HG03066 (cell line): ENCODE data around the gene RANBP1.
"Not testable (repeated sequence)": the region's sequence is repeated elsewhere in the genome, so short reads cannot be mapped to it uniquely, and the experiment has no call there.

Experiments used
- ATAC-seq: cut with Tn5 transposase; IDR thresholded peaks from one replicate; pipeline ENCODE4 v1.9.1; 2021; ENCODE audit warnings: low read depth; ENCODE audit not compliant: unreplicated experiment

The RANBP1 gene

GRCh38 chr22:20147237-20147988 lies 31.5 kb downstream of the RANBP1 start:
- no peak for ATAC-seq

- ATAC-seq = no peak
Measured at GRCh38 chr22:20148414-20148813, 32.5 kb downstream of the RANBP1 start.

DNA sequence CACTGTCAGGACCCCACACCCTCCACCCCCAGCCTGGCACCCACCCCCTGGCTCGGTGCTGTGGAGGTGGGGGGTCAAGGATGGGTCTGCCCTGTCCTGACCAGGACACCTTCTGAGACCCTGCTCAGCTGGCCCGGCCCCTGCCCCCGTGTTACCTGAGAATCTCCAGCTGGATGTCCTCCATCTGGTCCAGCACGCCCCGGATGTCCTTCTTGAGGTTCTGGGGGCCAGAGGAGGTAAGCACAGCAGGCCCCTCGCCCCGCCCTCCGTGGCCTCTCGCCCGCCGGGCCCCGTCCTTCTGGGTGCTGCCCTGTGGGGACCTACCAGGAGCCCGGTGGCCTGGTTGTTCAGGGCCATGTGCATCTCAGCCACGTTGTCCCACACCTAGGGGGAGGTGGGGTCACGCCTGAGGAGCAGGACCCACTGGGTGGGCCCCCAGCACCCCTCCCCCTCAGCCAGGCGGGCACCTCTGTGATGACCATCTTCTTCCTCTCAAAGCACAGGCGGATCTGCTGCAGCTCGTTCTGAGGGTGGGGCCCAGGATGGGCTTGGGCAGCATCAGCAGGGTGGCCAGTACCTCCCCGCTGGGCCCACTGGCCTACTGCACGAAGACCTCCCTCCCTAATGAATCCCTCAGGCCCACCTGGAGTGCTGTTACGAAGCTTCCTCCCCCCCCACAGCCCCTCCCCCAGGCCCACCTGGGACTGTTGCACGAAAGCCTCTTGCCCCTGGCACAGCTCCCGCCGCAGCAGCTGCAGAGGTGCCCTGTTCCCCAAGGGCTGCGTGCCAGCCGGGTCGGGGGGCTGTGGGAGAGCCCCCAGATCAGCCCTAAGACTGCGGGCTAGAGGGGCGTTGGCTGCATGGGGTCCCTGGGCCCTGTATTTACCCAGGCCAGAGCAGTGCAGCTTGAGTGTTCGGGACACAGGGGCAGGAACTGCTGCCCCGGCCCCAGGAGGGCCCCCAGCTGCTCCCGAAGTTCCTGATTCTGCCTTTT lies 33.6 kb downstream of the RANBP1 start:
- no peak for ATAC-seq

DNA sequence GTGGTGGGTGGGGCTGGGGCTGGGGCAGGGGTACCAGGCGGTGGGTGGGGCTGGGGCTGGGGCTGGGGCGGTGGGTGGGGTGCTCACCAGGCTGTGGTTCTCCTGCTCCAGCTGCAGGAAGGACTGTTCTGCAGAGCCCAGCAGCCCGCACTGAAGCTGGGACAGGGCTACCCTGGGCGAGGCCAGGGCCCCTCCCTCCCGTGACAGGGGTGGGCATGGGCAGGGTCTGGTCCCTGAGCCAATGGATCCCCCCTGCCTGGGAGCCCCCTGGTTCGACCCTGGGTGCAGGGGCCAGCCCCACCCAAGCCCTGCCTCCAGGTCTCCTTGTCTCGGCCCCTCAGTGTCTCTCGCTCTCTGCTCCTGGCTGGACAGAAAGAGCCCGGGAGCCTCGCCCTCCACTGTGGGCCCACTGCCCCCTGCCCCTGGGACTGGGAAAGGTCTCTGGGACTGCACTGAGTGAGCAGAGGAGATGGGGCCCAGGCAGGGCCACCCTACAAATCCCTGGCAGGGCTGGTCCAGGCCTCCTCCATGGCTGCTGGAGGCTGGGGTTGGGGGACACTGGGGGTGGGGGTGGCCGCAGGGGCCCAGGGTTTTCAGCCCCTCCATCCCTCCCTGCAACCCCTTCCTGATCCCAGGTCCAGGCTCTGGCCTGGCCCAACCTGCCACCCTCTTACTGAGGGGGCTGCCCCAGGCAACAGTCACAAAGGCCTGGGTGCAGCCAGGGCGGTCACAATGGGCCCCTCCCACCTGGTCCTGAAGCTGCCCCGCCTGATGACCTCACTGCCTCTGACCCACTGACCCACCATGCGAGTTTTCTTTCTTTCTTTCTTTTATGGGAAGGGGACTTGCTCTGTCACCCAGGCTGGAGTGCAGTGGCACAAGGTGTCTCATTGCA lies 34.7 kb downstream of the RANBP1 start, which contains the start of gene CCDC188:
Gene CCDC188 (minus strand): TSS at position 675 of the 895 bp plus-strand sequence. CDS start 69 bp downstream, at position 606.
- no peak for ATAC-seq

- no peak for ATAC-seq
Measured at GRCh38 chr22:20151276-20151588, 35.3 kb downstream of the RANBP1 start.

GRCh38 chr22:20152464-20152890 lies 36.6 kb downstream of the RANBP1 start:
- no peak for ATAC-seq

DNA sequence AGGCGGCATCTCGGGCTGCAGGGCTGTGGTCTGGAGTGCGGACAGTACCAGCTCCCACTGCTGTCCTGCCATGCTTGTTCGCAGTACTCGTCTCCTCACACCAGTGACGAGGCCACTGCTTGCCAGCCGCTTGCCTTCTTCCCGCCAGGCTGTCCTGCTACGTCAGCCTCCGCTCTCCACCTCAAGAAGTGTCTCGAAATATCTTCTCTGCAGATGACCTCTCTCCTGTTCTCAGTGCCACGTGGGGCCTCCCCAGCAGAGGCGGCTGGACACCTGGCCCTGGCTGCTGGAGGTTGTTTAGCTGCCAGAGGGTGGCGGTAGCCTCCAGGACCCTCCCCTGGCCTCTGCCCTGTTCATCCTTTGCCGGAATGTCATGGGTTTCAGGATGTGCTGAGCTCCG lies 38.0 kb downstream of the RANBP1 start:
- ATAC-seq = no peak

DNA sequence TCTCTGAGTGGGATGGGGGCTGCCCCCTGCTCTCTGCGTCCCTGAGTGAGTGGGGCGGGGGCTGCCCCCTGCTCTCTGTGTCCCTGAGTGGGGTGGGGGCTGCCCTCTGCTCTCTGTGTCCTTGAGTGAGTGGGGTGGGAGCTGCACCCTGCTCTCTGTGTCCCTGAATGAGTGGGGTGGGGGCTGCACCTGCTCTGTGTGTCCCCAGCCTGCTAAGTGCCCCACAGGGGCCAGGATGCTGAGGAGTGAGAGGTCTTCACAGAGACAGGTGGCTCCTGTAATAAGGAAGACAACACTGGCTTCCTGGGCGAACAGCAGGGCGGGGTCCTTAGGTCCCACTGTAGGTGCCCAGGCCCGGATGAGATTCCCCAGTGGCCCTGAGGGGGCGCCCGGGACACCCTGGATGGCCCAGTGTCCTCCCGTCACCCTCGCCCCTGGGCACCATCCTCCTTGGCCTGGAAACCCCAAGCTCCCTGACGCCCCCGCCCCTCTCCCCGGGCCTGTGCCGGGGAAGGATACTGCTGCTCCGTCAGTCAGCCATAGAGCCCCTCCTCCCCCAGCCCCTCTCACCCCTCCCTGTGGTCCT lies 38.8 kb downstream of the RANBP1 start:
- ATAC-seq = no peak

DNA sequence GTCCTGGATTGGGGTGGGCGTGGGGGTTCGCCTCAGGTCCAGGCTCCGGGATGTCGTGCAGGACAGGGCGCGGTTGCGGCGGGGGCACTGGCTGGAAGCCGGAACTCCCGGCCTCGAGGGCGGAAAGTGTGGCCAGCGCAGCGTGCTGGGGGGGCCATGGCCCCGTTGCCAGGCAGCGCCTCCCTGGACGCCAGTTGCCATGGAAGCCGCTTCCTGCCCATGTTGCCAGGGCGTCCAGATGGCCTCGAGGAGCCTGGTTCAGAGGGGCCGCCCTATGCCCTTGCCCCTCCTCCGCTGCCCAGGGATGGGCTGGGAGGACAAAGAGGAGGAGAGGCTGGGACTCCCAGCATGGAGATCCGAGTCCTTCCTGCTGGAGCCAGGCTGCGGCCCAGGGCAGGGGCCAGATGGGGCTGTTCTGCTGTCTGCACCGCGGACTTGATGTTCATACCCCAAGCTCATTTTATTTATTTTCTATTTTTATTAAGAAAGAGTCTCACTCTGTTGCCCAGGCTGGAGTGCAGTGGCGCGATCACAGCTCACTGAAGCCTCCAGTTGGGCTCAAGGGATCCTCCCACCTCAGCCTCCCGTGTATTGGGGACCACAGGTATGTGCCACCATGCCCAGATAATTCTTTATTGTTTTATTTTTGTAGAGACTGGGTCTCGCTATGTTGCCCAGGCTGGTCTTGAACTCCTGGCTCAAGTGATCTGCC lies 39.6 kb downstream of the RANBP1 start:
- ATAC-seq = no peak

DNA sequence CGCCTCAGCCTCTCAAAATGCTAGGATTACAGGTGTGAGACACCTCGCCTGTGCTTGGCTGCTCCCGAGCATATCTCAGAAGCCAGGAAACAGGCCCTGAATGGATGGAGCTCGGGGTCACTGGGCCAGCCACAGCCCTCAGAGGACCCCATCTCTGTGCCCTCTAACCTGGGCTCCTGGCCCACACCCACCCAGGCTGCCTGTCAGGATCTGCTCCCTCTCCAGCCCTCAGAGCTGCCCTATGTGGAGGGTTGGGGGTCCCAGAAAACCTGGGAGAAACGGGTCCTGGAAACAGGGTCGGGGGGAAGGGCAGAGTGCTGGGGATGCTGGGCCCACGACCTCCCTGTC lies 40.1 kb downstream of the RANBP1 start:
- no peak for ATAC-seq

DNA sequence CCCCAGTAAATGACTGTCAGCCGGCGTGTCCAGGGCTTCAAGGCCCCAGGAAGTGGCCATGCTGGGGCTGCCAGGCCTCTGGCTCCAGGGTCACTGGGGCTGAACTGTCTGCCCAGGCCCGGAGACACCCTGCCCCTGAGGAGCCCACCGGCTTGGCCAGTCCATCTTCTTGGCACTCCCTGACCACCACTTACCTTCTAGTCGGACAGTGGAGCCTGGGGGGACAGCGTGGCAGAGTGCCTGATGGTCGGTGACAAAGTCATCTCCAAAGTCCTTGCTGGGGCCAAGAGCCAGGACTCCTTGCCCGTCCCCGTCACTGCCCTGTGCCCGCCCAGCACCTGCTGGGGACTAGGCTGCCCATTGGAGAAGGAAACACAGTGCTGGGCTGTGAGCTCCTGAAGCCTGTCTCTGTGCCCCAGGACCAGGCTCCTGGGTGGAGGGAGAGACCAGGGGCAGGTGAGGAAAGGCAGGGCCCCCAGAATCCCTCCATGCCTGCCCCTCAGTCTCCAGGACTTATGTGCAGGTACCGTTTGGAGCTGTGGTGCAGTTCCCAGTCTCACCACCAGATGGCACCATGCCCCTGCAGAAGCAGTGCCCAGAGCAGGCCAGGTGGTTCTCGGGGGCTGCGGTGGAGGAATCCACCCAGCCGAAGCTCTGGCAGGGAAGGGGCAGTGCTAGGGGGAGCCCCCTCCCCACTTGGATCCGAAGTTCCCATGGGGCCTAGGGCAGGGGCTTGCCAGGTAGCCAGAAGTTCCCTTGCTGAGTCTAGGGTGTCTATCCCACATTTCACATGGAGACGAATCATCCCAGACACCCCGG lies 40.9 kb downstream of the RANBP1 start:
- no peak for ATAC-seq

DNA sequence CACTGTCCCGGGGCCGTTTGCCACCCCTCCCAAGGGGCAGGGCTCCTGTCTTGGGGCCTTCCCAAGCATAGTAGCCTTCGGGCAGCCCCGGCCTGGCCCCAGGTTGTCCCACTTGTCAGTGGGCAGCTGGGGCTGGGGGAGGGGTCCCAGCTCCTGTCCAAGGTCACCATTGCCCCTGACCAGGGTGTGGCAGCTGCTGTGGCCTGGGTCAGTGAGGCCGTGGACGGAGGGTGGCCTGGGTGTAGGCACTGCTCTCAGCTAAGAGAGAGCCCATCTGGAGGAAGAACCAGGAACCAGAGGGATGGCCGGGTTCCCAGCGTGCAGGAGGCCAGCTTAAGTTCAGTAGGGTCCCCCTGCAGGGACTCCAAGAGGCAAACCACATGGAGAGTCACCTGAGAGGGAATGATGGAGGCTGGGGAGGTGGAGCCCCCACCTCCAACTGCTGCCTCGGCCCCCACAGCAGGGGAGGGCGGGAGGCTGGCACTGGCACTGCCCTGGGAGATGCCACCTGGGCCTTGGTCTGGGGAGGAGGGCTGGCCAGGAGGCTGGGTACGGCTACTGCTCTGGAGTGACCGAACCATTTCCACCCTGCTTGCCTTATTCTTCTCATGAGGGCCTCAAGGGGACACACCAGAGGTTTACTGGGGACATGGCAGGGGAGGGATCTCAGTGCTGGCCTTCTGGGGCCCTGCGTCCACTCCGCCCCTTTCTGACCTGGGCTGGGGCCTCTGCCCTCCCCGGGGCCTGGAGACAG lies 41.7 kb downstream of the RANBP1 start:
- ATAC-seq = no peak

DNA sequence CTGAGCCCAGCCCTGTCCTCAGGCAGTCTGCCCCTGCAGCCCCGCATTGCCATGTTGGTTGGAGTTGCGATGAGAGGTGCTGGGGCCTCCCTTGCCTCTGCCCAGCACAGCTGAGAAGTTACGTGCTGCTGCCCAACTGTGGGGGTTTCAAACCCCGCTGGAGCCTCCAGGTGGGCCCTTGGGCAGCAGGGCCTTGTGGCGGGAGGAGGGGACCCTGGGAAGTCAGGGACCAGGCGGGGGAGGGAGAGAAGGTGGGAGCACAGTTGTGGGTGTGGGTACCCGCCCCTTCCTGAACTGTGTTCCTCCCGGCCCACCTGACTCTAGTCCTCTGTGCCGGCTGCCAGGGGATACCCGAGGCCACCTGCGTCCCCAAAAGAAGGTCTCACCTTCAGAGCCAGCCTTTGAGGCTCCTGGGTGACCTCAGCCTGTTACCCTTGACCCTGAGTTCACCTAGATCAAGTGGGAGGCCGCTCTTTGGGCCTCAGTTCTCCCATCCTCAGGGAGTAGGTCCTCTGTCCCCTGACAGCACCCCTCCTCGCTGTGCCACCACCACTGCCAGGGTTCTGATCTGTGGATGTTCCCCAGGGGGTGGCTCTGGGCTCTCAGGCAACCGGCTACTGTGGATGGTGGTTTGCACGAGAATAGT lies 42.6 kb downstream of the RANBP1 start:
- ATAC-seq = no peak

DNA sequence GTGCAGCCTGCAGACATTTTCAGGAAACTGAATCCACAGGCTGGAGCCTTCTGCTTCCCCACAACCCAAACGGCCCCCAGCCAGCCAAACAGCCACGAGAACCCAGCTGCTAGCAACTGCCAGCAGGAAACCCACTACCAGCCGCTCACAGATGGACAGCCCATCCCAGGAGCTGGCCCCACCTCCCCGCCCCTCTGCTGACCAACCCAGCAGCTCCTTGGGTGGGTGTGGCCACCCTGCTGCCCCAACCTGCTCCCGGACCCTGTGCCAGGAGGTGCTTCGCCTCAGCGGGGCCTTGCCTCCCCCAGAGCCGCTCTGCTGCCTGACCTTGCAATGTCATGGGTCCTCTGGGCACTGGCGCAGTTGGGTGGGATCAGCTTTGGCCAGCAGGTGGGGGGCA lies 43.2 kb downstream of the RANBP1 start:
- no peak for ATAC-seq

- ATAC-seq = not testable (repeated sequence)
Measured at GRCh38 chr22:20159531-20159930, 43.6 kb downstream of the RANBP1 start.

- no peak for ATAC-seq
Measured at GRCh38 chr22:20160041-20160440, 44.1 kb downstream of the RANBP1 start.

DNA sequence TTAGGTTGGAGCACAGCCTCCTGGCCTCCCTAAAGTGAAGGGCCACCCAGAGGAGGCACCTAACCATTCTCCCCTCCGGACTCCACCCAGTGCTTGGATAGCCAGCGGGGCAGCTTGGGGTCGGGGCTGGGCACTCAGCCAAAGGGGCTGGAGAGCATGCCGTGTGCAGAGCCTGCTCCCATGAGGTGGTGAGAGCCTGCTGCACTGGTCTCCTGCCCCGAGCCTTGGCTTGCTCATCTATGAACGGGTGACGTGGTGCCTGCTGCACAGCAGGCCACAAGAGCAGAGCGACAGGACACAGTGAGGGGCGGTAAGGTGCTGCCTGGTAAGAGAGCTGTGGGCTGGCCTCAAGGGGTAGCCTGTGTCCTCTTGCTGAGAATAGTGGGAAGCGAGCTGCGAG lies 49.0 kb downstream of the RANBP1 start:
- no peak for ATAC-seq

DNA sequence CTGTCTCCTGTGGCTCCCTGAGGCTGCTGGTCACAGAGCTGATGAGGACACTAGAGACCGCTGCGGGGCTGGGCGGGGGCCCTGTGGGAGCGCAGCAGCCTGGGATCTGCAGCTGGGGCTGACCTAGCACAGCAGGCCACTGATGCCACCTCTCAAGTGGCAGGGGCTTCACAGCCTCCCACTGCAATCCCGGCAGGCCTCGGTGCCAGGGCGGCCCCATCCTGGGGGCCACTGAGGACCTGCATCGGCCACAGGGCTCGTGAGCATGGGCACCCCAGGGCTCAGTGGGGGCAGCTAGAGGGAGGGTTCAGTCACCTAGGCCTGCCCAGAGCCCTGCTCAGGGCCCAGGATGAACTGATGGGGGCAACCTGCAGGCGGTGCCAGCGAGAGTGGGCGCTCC lies 49.5 kb downstream of the RANBP1 start:
- no peak for ATAC-seq
